ENCODE data around the gene FAM240B. TPM values are rescaled to one million over a fixed set of nuclear protein-coding genes. Genes with fewer than 3 reads are reported as not detected.

FAM240B gene
- not detected for total RNA-seq

DNA sequence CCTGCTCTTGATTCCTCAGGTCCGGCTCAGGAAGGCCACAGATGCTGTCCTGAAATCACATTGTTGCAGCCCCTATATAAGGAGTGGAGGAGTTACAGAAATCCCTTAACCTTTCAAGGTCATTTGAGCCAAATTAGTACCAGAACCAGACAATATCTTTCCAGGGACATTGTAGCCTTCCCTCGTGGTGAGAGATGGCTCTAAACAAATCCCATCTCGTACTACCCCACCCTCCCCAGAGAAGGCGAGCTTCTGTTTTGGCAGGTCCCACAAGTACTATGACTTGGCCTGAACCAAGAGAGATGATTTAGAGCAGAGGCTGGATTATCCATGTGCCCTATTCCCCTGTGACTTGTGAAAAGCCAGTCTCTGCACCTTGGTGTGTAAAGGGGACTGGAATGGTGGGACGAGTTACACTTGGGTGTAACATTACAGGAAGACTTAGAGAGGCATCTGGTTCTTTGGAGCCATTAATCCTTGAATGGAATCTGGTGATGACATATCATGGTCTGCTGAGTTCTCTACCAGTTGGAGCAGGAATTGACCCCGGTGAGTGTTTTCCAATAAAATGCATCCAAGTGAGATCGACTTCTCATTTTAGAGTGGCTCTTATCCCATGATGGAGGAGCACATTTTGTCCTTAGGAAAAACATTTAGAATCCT lies at the start of gene FAM240B:
Gene FAM240B, minus strand, starts transcription at position 51 of the 663 bp plus-strand sequence. CDS start 16,134 bp downstream, outside the sequence.
- no peaks in the 10 kb centered on the region for H3K4me1 Mint-ChIP-seq
- peaks cover 14% of the 10 kb centered on the region for H3K27me3 Mint-ChIP-seq
- ATAC-seq (replicated peaks): no peak
- no peak within 1 kb of the TSS for H3K27ac Mint-ChIP-seq
- H3K36me3 Mint-ChIP-seq (ENCODE audit: low read depth): no peaks in the 10 kb centered on the region
- H3K4me3 Mint-ChIP-seq: no peak within 1 kb of the TSS
- H3K9me3 Mint-ChIP-seq: no peaks in the 10 kb centered on the region

DNA sequence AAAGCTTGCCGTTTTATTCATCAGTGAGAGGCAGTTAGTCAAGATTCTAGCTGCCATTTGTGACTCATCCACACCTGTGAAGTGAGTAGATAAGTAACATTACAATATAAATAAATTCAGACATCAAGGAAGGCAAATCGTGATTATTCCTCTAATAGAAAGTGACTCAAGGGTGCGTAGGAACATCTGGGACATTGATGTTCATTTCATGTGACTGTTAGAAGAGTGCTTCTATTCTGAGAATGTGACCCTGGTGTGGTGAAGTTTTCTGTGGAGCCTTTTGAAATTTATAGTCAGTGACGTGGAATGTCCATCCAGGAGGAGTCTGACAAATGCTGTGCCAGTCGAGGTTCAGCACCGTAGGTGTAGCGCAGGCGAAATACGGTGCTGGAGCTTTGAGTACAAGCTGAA lies 48.4 kb upstream of the FAM240B start:
- H3K27ac Mint-ChIP-seq: no peak overlapping the region
- H3K4me1 Mint-ChIP-seq: no peaks in the 10 kb centered on the region
- H3K9me3 Mint-ChIP-seq: peaks cover 3% of the 10 kb centered on the region
- no peaks in the 10 kb centered on the region for H3K36me3 Mint-ChIP-seq (ENCODE audit: low read depth)
- H3K4me3 Mint-ChIP-seq: no peak overlapping the region
- no peak for ATAC-seq (replicated peaks)
- H3K27me3 Mint-ChIP-seq: peaks cover 16% of the 10 kb centered on the region

DNA sequence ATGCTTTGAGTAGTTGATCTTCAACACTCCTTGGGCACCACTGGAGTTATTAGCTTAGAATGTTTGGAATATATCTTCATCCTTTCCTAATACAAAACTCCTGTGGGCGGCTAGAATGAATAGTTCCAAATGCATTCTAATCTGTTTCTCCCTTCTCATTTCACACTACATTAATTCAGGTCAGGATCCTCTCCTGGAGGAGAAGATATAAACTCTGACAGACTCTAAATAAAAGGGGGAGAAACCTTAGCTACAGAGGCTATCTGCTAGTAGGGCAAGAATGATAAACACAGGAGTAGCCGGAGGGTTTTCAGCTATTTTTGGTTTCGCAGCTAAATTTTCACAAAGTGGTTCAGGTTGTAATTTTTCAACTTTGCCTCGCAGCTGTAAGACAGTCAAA lies 45.2 kb upstream of the FAM240B start:
- no peaks in the 10 kb centered on the region for H3K36me3 Mint-ChIP-seq (ENCODE audit: low read depth)
- ATAC-seq (replicated peaks): no peak

DNA sequence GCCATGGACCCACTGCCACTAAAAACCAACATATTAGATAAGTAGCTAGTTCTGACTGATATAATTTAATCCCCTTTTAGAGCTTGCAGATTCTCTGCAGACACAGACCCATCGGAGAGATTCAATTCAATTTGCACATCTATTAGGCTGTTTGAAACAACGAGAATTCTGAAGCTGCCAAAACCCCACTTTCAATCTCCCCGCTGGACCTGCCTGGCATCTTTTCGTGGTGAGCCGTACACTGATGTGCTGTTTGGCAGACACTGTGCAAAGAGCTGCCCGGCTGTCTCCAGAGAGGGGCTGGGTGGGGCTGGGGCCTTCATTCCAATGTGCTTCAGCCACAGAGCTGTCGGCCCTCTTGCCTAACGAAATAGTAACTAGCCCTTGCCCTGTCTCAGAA lies 42.1 kb upstream of the FAM240B start:
- Mint-ChIP-seq H3K27me3 (peaks cover 18% of the 10 kb centered on the region), H3K9me3 (no peaks in the 10 kb centered on the region), H3K4me3 (no peak overlapping the region), H3K27ac (no peak overlapping the region), H3K4me1 (no peaks in the 10 kb centered on the region), H3K36me3 (ENCODE audit: low read depth) (no peaks in the 10 kb centered on the region)
- no peak for ATAC-seq (replicated peaks)

More for the DNA sequence above, 45.2 kb upstream of the FAM240B start:
- no peak overlapping the region for H3K27ac Mint-ChIP-seq
- no peak overlapping the region for H3K4me3 Mint-ChIP-seq
- H3K4me1 Mint-ChIP-seq: no peaks in the 10 kb centered on the region
- no peaks in the 10 kb centered on the region for H3K9me3 Mint-ChIP-seq
- peaks cover 22% of the 10 kb centered on the region for H3K27me3 Mint-ChIP-seq

DNA sequence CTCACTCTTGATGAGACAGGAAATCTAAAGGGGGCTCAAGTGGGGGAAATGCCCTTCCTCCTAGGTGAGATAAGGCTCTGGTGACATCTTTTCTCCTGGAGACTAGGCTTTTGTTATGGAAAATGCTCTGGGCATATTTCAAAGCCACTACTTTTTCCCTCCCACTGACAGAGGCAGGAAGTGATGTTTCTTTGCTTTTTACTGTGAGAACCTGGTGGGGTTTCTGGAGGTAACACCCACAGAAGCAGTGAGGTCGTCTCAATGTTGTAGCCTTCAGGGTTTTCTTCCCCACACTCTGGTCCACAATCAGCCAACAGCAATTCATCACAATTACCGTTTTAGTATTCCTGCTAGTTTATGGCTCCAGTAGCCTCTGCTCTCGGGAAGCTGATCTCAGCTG lies 41.4 kb upstream of the FAM240B start:
- H3K36me3 Mint-ChIP-seq (ENCODE audit: low read depth): no peaks in the 10 kb centered on the region
- H3K4me3 Mint-ChIP-seq: no peak overlapping the region
- peaks cover 18% of the 10 kb centered on the region for H3K27me3 Mint-ChIP-seq
- H3K27ac Mint-ChIP-seq: no peak overlapping the region
- H3K4me1 Mint-ChIP-seq: no peaks in the 10 kb centered on the region
- no peak for ATAC-seq (replicated peaks)
- no peaks in the 10 kb centered on the region for H3K9me3 Mint-ChIP-seq

DNA sequence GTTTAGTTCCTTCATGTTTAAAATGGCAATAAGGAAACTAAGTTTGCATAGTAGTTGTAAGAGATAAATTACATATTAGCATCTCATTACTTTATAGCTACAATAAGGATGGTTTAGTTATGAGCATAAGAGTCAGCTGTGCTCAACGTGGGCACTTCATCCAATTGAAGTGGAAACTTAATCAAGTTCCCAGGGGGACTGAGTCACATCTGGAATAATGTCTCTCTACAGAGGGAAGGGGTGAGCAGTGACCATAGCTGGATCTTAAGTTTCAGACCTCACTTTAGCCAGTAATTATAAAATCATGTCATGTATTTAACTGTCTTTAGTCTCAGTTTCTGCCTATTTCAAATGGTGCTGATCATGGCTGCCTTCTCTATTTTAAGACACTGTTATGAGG lies 36.8 kb upstream of the FAM240B start:
- Mint-ChIP-seq H3K36me3 (ENCODE audit: low read depth) (no peaks in the 10 kb centered on the region), H3K27me3 (peaks cover 12% of the 10 kb centered on the region), H3K9me3 (no peaks in the 10 kb centered on the region), H3K4me3 (no peak overlapping the region), H3K27ac (no peak overlapping the region), H3K4me1 (no peaks in the 10 kb centered on the region)
- ATAC-seq (replicated peaks): no peak

DNA sequence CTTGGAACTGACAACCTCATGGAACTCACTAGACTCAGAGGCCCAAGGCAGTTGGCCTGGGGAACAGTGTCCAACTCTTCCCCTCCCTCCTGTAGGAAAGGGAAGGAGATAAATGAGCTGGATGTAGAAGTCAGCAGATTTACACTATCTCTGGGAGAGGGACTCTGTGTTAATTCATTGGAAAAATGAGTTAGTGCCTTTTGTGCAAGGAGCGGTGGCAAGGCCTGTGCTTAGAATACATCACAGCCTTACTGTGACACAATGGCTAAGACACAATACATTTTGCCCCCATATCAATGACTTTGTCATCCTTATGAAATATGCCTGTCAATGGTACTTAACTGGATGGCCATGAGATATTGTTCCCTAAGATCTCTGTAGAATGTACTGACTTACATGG lies 28.0 kb upstream of the FAM240B start:
- ATAC-seq (replicated peaks): no peak
- no peaks in the 10 kb centered on the region for H3K36me3 Mint-ChIP-seq (ENCODE audit: low read depth)
- H3K27ac Mint-ChIP-seq: no peak overlapping the region
- peaks cover 4% of the 10 kb centered on the region for H3K27me3 Mint-ChIP-seq
- H3K4me1 Mint-ChIP-seq: no peaks in the 10 kb centered on the region
- H3K4me3 Mint-ChIP-seq: no peak overlapping the region
- no peaks in the 10 kb centered on the region for H3K9me3 Mint-ChIP-seq

DNA sequence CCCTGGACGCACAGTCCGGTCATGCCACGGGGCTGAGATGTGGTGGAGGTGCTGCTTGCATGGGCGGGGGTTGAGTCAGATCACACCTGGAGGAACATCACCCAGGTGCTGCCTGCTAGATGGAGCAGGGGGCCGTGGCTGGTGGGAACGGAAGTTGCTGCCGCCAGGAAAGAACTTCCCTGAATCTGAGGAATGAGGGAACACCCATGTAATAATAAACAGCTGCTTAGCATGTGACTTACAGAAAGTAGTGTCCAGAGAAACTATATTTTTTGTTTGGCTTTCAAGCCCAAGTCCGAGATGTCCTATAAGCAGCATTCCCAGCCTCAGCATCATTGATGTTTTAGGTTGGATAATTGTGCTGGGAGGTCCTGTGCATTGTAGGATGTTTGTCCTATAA lies 27.1 kb upstream of the FAM240B start:
- Mint-ChIP-seq H3K4me1 (no peaks in the 10 kb centered on the region), H3K9me3 (no peaks in the 10 kb centered on the region), H3K4me3 (no peak overlapping the region), H3K27ac (no peak overlapping the region), H3K36me3 (ENCODE audit: low read depth) (no peaks in the 10 kb centered on the region), H3K27me3 (peaks cover 9% of the 10 kb centered on the region)
- ATAC-seq (replicated peaks): no peak

DNA sequence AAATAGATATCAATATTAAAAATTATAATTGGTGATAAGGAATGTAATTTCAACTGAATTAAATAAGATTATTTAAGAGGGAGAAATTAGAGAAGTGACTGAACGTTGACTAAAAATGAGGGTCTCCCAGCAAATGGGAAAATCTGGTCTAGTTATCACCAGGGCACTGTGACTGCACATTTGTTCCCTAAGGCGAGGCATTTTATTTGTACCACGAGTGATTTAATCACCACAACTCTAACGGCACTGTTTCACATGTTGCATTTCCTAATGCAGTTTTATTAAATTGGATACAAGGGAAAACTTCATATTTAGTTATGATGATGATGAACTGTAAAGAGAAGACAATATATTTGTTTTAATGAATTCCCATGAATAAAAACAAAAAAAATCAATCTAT lies 26.4 kb upstream of the FAM240B start:
- H3K27me3 Mint-ChIP-seq: peaks cover 9% of the 10 kb centered on the region
- ATAC-seq (replicated peaks): no peak

DNA sequence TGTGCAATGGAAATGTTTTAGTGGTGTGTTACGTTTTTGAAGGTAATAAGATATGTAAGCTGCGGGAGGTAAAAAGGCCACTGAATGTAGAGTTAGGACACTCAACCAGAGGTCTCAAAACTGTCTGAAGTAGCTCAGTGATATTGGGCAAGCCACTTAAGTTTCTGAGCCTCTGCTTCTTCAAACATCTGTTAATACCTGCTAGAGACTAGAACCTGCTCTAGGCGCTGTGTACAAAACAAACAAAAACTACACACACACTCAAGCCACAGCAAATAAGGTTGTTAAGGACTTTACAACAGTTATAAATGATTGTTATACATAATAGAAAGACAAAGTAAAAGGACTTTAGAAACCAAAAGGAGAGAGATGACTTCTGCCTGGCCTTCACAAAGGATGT lies 24.6 kb upstream of the FAM240B start:
- Mint-ChIP-seq H3K9me3 (no peaks in the 10 kb centered on the region), H3K27me3 (peaks cover 17% of the 10 kb centered on the region), H3K4me1 (no peaks in the 10 kb centered on the region), H3K4me3 (no peak overlapping the region), H3K36me3 (ENCODE audit: low read depth) (no peaks in the 10 kb centered on the region), H3K27ac (no peak overlapping the region)
- no peak for ATAC-seq (replicated peaks)

More for the DNA sequence above, 26.4 kb upstream of the FAM240B start:
- H3K27ac Mint-ChIP-seq: no peak overlapping the region
- H3K36me3 Mint-ChIP-seq (ENCODE audit: low read depth): no peaks in the 10 kb centered on the region
- H3K4me1 Mint-ChIP-seq: no peaks in the 10 kb centered on the region
- no peak overlapping the region for H3K4me3 Mint-ChIP-seq
- H3K9me3 Mint-ChIP-seq: no peaks in the 10 kb centered on the region

DNA sequence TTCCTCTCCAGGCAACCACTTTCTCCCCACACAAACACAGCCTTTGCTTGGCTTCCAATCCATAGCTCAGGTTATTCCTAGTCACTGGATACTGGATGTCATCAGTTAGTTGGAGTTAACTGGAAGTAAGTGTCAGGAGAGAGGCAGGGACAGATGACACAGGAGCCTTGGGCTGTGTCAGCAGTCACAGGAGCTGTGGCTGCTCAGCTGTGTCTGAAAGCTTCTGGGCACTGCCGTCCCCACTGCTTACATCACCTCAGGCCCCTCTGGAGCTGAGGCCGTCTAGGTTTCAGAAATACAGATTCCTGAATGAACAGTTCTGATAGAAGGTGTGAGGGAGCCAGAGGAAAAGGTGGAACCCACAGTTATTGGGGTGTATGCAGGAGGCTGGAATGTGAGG lies 17.3 kb upstream of the FAM240B start:
- Mint-ChIP-seq H3K27ac (no peak overlapping the region), H3K4me1 (no peaks in the 10 kb centered on the region), H3K27me3 (peaks cover 12% of the 10 kb centered on the region), H3K4me3 (no peak overlapping the region), H3K9me3 (no peaks in the 10 kb centered on the region), H3K36me3 (ENCODE audit: low read depth) (no peaks in the 10 kb centered on the region)
- no peak for ATAC-seq (replicated peaks)

DNA sequence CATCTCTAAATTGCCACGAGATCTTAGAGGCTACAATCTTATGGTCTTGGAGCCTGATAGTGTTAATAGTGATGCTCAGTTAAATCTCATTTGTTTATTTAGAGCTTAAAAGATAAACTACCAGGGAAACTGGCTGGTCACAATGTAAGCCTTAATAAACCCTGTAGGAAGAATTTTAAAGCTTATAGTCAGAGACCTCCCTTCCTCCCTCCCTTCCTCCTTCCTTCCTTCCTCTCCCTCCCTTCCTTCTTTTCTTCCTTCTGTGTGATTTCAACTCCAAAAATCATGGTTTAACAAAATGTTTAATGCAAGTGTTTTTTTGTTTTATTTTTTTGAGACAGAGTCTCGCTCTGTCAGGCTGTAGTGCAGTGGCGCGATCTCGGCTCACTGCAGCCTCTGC lies 14.9 kb upstream of the FAM240B start:
- no peaks in the 10 kb centered on the region for H3K36me3 Mint-ChIP-seq (ENCODE audit: low read depth)
- H3K4me1 Mint-ChIP-seq: no peaks in the 10 kb centered on the region
- no peaks in the 10 kb centered on the region for H3K9me3 Mint-ChIP-seq
- no peak overlapping the region for H3K4me3 Mint-ChIP-seq
- peaks cover 17% of the 10 kb centered on the region for H3K27me3 Mint-ChIP-seq
- no peak for ATAC-seq (replicated peaks)
- no peak overlapping the region for H3K27ac Mint-ChIP-seq

DNA sequence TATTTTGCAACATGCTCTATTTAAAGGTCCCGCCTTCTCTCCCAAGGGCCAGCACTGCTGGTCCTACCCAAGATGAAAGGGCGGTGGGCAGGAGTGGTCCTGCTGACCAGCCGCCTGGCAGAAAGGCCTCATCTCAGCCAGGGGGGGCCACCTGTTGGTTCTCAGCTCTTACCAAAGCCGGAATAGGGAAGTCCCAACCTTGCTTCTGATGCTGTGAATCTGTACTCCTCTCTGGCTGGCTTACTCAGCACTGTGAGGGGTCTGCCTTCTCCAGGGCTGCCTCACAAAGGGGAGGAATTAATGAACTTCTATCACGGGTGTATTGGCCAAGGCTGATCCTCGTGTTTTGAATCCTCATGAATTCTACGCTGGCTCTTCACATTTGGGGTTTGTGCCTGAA lies 13.6 kb upstream of the FAM240B start:
- Mint-ChIP-seq H3K27ac (no peak overlapping the region), H3K4me3 (no peak overlapping the region), H3K9me3 (no peaks in the 10 kb centered on the region), H3K4me1 (peaks cover 4% of the 10 kb centered on the region), H3K36me3 (ENCODE audit: low read depth) (no peaks in the 10 kb centered on the region), H3K27me3 (peaks cover 14% of the 10 kb centered on the region)
- no peak for ATAC-seq (replicated peaks)

DNA sequence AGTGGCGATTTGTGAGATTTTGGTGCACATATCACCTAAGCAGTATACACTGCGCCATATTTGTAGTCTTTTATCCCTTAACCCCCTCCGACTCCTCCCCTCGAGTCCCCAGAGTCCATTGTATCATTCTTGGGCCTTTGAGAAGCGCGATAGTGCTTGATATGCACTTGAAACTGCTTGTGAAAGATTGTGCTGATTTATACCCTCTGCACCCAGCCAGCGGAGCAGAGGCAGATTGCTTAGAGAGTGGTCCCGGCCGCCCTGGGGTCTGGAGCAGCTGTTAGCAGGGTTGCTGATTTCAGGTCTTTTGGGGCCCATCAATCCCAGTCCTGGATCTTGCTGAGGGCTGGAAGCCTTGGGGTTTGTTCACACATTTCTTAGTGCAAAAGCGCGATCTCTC lies 13.0 kb upstream of the FAM240B start:
- H3K4me3 Mint-ChIP-seq: no peak overlapping the region

DNA sequence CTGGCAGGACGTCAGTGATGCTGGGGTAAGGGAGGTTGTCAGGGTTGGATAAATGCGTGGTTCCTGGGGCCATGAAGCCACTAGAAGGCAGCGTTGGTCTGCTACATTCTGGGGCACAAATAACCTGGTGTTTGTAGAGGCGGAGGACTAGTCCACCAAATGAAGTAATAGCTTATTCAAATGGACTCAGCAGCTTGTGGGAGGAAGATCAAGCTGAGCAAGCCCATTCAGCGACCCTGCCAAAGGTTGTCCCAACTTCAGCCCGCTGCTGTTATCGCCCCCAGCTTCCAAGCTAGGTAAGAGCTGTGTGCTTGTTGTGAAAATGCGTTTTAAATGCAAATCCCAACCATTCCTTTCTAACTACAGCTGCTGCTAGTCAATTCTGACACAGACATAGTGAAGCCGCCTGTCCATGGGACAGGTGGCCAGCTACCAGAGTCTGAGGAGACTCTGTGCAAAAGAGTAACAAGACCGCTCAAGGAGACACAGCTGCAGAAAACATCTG lies 7.6 kb upstream of the FAM240B start:
- no peak overlapping the region for H3K27ac Mint-ChIP-seq
- peaks cover 19% of the 10 kb centered on the region for H3K27me3 Mint-ChIP-seq
- no peaks in the 10 kb centered on the region for H3K9me3 Mint-ChIP-seq
- no peak for ATAC-seq (replicated peaks)
- H3K4me1 Mint-ChIP-seq: peaks cover 4% of the 10 kb centered on the region
- no peaks in the 10 kb centered on the region for H3K36me3 Mint-ChIP-seq (ENCODE audit: low read depth)
- no peak overlapping the region for H3K4me3 Mint-ChIP-seq

More for the DNA sequence above, 13.0 kb upstream of the FAM240B start:
- no peak overlapping the region for H3K27ac Mint-ChIP-seq
- ATAC-seq (replicated peaks): no peak
- peaks cover 4% of the 10 kb centered on the region for H3K4me1 Mint-ChIP-seq
- peaks cover 16% of the 10 kb centered on the region for H3K27me3 Mint-ChIP-seq
- H3K9me3 Mint-ChIP-seq: no peaks in the 10 kb centered on the region
- no peaks in the 10 kb centered on the region for H3K36me3 Mint-ChIP-seq (ENCODE audit: low read depth)

DNA sequence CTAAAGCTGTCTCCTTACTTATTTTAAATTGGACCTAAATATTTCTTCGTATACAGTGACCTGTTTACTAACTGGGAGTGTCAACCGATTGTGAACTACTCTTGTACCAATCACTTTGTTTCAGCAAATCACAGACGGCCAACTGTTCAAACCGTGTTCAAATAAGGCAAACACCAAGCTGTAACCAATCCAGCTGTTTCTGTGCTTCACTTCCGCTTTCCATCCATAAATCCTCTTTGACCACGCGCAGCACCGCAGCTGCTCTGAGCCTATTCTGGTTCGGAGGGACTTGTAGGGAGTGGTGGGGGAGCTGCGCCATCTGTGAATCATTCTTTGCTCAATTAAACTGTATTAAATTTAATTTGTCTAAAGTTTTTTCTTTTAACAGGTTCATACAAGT lies 4.8 kb upstream of the FAM240B start:
- no peaks in the 10 kb centered on the region for H3K9me3 Mint-ChIP-seq
- no peak overlapping the region for H3K4me3 Mint-ChIP-seq
- H3K36me3 Mint-ChIP-seq (ENCODE audit: low read depth): no peaks in the 10 kb centered on the region
- peaks cover 17% of the 10 kb centered on the region for H3K27me3 Mint-ChIP-seq
- no peak for ATAC-seq (replicated peaks)
- H3K4me1 Mint-ChIP-seq: peaks cover 4% of the 10 kb centered on the region
- H3K27ac Mint-ChIP-seq: no peak overlapping the region
